Right lobe of liver (tissue), 6 donors: ENCODE results near the gene THADA. TPM values are rescaled to one million over a fixed set of nuclear protein-coding genes. Genes with fewer than 3 reads are reported as not detected.

Source experiments
- ATAC-seq, 4 donors: fragments of 200-7000 bp; cut with Tn5 transposase; one replicate each; pipeline ENCODE4 v1.9.1; 2020; ENCODE audit warnings: mild to moderate bottlenecking in 4 of 4, moderate library complexity in 4 of 4
- DNase-seq, 3 donors: peaks; one replicate each; pipeline ENCODE4 v3.0.0-alpha.2; 2020
- H3K27ac ChIP-seq, 3 donors: fragments of 200-600 bp; one replicate each; pipeline ENCODE4 v1.8.0; 2022
- H3K27me3 ChIP-seq, 2 donors: fragments of 200-600 bp; one replicate each; pipeline ENCODE4 v1.8.0; 2022
- H3K36me3 ChIP-seq, 4 donors: fragments of 200-600 bp; sonication (generic) in 1 of 4; one replicate each; pipeline versions ENCODE4 v1.5.1 to v1.8.0; 2017 to 2022; ENCODE audit warnings: control low read depth in 1 of 4
- H3K4me1 ChIP-seq, 4 donors: fragments of 200-600 bp; sonication (generic) in 1 of 4; one replicate each; pipeline versions ENCODE4 v1.5.1 to v1.8.0; 2017 to 2022; ENCODE audit warnings: control low read depth in 1 of 4
- H3K4me3 ChIP-seq, 3 donors: fragments of 200-600 bp; one replicate each; pipeline ENCODE4 v1.8.0; 2022
- H3K9me3 ChIP-seq, 4 donors: fragments of 200-600 bp; sonication (generic) in 1 of 4; one replicate each; pipeline versions ENCODE4 v1.5.1 to v1.8.0; 2017 to 2022; ENCODE audit warnings: control low read depth in 1 of 4
- POLR2A ChIP-seq: fragments of 450-650 bp; IDR thresholded peaks from one replicate; pipeline ENCODE4 v1.6.1; 2017; ENCODE audit warnings: antibody characterized with exemption, mild to moderate bottlenecking
- WGBS: methylation state at CpG from one replicate; pipeline ENCODE4 v1.1.6; 2018; ENCODE audit warnings: low coverage, low lambda C conversion rate; ENCODE audit not compliant: insufficient coverage; ENCODE audit errors: missing lambda C conversion rate; 5-methylcytosine and 5-hydroxymethylcytosine counted together
- intact Hi-C, 2 donors: fragments of 100-400 bp; cut with DNase I; formaldehyde crosslinking; loops; one replicate each; pipeline versions ENCODE4 v1.11.2 to v1.14.1; 2022
- total RNA-seq, 6 experiments: library from RNA; depleted of rRNA in 2 of 6; stranded (reverse); fragments of >200 nt in 2 of 6; fragmentation: NEBNext Ultra II Directional in 3 of 6; extraction: Animal tissue kit (Norgen Biotek cat#: 25700) in 3 of 6; gene quantifications; one replicate each; pipeline versions ENCODE4 v1.1.0 to v1.2.4, GENCODE V29; 2016 to 2023
- TF ChIP-seq, protein P1 (sequence below), 4 donors: fragments of 200-600 bp in 3 of 4; fragments of 450-650 bp in 1 of 4; IDR thresholded peaks; one replicate each; pipeline versions ENCODE4 v1.5.1 to v1.8.0; 2016 to 2022; ENCODE audit warnings: antibody characterized with exemption in 4 of 4, mild to moderate bottlenecking in 2 of 4
- donor health status: DM: no; HTN: yes; CAD: no.
- donor health status: DM: no; HTN: no; CAD: no.
- donor health status: DM: no; HTN: no; CAD: no.
- donor health status: DM: no; HTN: yes; CAD: no.
- donor health status: DM: no; HTN: yes; CAD: no.

Gene THADA
- total RNA-seq, 6 experiments from 2014 or later: 12.2 to 21.6 (median 14.0) TPM

GRCh38 chr2:43464590-43464989, 131.2 kb downstream of the THADA start:
- TF ChIP-seq, protein P1, sequence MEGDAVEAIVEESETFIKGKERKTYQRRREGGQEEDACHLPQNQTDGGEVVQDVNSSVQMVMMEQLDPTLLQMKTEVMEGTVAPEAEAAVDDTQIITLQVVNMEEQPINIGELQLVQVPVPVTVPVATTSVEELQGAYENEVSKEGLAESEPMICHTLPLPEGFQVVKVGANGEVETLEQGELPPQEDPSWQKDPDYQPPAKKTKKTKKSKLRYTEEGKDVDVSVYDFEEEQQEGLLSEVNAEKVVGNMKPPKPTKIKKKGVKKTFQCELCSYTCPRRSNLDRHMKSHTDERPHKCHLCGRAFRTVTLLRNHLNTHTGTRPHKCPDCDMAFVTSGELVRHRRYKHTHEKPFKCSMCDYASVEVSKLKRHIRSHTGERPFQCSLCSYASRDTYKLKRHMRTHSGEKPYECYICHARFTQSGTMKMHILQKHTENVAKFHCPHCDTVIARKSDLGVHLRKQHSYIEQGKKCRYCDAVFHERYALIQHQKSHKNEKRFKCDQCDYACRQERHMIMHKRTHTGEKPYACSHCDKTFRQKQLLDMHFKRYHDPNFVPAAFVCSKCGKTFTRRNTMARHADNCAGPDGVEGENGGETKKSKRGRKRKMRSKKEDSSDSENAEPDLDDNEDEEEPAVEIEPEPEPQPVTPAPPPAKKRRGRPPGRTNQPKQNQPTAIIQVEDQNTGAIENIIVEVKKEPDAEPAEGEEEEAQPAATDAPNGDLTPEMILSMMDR (IDR thresholded peaks at IDR 0.05): no peak
- no peak for TF ChIP-seq POLR2A
- intact Hi-C loops: no loop called here
- H3K36me3 ChIP-seq: no peaks in the 10 kb centered on the region
- DNase-seq (no peak), ATAC-seq (no peak)
- H3K27ac ChIP-seq: no peak overlapping the region
- H3K4me1 ChIP-seq: peaks cover 0 to 25% (median 2%) of the 10 kb centered on the region in 4 donors
- WGBS: 71% methylated on average over 7 of the region's 7 CpGs
- H3K4me3 ChIP-seq: no peak overlapping the region
- no peaks in the 10 kb centered on the region for H3K9me3 ChIP-seq
- no peaks in the 10 kb centered on the region for H3K27me3 ChIP-seq

GRCh38 chr2:43462866-43463641, 132.8 kb downstream of the THADA start:
- no peak overlapping the region for H3K4me3 ChIP-seq
- 14% methylated on average over 4 of the region's 4 CpGs for WGBS
- DNase-seq (no peak), ATAC-seq (peak; percentile 39 to 80 (median 66))
- no peaks in the 10 kb centered on the region for H3K36me3 ChIP-seq
- no peaks in the 10 kb centered on the region for H3K9me3 ChIP-seq
- peak overlapping the region in 1 of 3 donors; percentile 14 for H3K27ac ChIP-seq
- intact Hi-C loops: no loop called here
- H3K4me1 ChIP-seq: peaks cover 0 to 36% (median 2%) of the 10 kb centered on the region in 4 donors
- no peak for TF ChIP-seq POLR2A
- TF ChIP-seq, protein P1 (IDR thresholded peaks at IDR 0.05): no peak
- H3K27me3 ChIP-seq: no peaks in the 10 kb centered on the region

- H3K4me3 ChIP-seq: no peak overlapping the region
- peaks cover 0 to 3% (median 0%) of the 10 kb centered on the region in 4 donors for H3K36me3 ChIP-seq
- H3K27me3 ChIP-seq: no peaks in the 10 kb centered on the region
- 49% methylated on average over 3 of the region's 3 CpGs for WGBS
- ATAC-seq (peak in 1 of 4 donors; percentile 6), DNase-seq (no peak)
- no peak overlapping the region for H3K27ac ChIP-seq
- H3K4me1 ChIP-seq: peaks cover 0 to 49% (median 3%) of the 10 kb centered on the region in 4 donors
- TF ChIP-seq, protein P1 (IDR thresholded peaks at IDR 0.05): no peak
- no peak for TF ChIP-seq POLR2A
- intact Hi-C loops: no loop called here
- no peaks in the 10 kb centered on the region for H3K9me3 ChIP-seq
Measured at GRCh38 chr2:43461453-43462073, 134.3 kb downstream of the THADA start.

- peaks cover 0 to 55% (median 6%) of the 10 kb centered on the region in 4 donors for H3K4me1 ChIP-seq
- WGBS: 82% methylated on average over 4 of the region's 4 CpGs
- H3K9me3 ChIP-seq: no peaks in the 10 kb centered on the region
- DNase-seq (no peak), ATAC-seq (no peak)
- no peak overlapping the region for H3K4me3 ChIP-seq
- TF ChIP-seq, protein P1 (IDR thresholded peaks at IDR 0.05): no peak
- TF ChIP-seq POLR2A: no peak
- no peaks in the 10 kb centered on the region for H3K27me3 ChIP-seq
- H3K27ac ChIP-seq: no peak overlapping the region
- intact Hi-C loops: no loop called here
- H3K36me3 ChIP-seq: peaks cover 0 to 3% (median 0%) of the 10 kb centered on the region in 4 donors
Measured at GRCh38 chr2:43460611-43461365, 135.1 kb downstream of the THADA start.
